Subcutaneous abdominal adipose tissue (tissue), 5 donors: ENCODE results near the gene POLD3.

Source experiments
- H3K27ac ChIP-seq: one replicate; pipeline ENCODE4 v1.7.0; 2013; ENCODE audit warnings: low read depth, mild to moderate bottlenecking, inconsistent platforms, low read length, moderate library complexity
- H3K27me3 ChIP-seq, 5 donors: one replicate each; pipeline ENCODE4 v1.7.0; 2013; ENCODE audit warnings: low read length in 5 of 5, inconsistent platforms in 1 of 5; ENCODE audit not compliant: control insufficient read depth in 5 of 5, insufficient read depth in 4 of 5
- H3K36me3 ChIP-seq, 5 donors: one replicate each; pipeline ENCODE4 v1.7.0; 2013; ENCODE audit warnings: low read length in 5 of 5; ENCODE audit not compliant: control insufficient read depth in 5 of 5, insufficient read depth in 5 of 5
- H3K4me1 ChIP-seq, 5 donors: one replicate each; pipeline ENCODE4 v1.7.0; 2013; ENCODE audit warnings: low read length in 5 of 5, mild to moderate bottlenecking in 3 of 5, moderate library complexity in 1 of 5; ENCODE audit not compliant: control insufficient read depth in 5 of 5, insufficient read depth in 5 of 5
- H3K4me3 ChIP-seq, 5 donors: one replicate each; pipeline ENCODE4 v1.7.0; 2013; ENCODE audit warnings: low read length in 5 of 5, low read depth in 1 of 5
- H3K9ac ChIP-seq, 5 donors: one replicate each; pipeline ENCODE4 v1.7.0; 2013; ENCODE audit warnings: low read length in 5 of 5, mild to moderate bottlenecking in 4 of 5, moderate library complexity in 3 of 5
- H3K9me3 ChIP-seq, 5 donors: one replicate each; pipeline ENCODE4 v1.7.0; 2013; ENCODE audit warnings: low read length in 5 of 5; ENCODE audit not compliant: control insufficient read depth in 5 of 5
- donor health status: healthy.
- donor health status: healthy.
- donor health status: healthy.
- donor health status: healthy.
- donor health status: healthy.

Gene POLD3

DNA sequence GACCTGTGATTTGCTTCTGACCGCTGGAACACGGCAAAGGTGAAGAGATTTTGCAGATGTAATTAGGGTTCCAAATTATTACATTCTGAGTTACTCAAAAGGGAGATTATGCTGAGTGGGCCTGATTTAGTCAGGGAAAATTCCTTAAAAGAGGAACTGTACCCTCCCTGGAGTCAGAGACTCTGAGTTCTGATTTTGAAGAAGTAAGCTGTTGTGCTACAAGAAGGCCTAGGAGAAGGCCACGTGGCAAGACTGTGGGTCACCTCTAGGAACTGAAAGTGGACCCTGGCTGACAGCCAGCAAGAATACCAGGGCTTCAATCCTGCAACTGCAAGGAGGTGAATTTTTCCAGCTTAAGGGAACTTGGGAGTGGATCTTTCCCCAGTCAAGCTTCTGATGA, 93.5 kb downstream of the POLD3 start:
- no peaks in the 10 kb centered on the region for H3K27me3 ChIP-seq
- peaks cover 0 to 10% (median 5%) of the 10 kb centered on the region in 5 donors for H3K9me3 ChIP-seq
- no peaks in the 10 kb centered on the region for H3K36me3 ChIP-seq
- H3K4me1 ChIP-seq = peaks cover 0 to 13% (median 10%) of the 10 kb centered on the region in 5 donors
- no peak overlapping the region for H3K9ac ChIP-seq
- no peak overlapping the region for H3K4me3 ChIP-seq
- no peak overlapping the region for H3K27ac ChIP-seq

DNA sequence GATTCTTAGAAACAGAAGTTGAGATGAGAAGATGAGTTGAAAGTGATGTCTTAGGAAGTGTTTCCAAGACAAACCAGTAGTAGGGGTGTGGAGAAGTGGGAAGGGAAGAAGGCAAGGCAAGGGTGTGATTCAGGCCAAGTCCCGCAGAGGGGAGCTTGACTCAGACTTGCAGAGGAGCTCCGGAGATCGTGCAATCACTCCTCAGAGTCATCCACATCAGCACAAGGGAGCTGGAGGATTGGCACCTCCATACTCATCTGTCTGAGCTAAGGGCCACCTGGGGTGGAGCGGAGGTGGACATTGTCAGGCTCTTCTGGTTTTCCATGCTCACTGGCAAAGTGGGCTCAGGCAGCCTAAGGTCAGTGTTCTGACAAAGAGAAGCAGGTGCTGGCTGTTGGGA, 94.4 kb downstream of the POLD3 start:
- no peaks in the 10 kb centered on the region for H3K36me3 ChIP-seq
- H3K9ac ChIP-seq = no peak overlapping the region
- H3K27ac ChIP-seq = no peak overlapping the region
- no peak overlapping the region for H3K4me3 ChIP-seq
- no peaks in the 10 kb centered on the region for H3K27me3 ChIP-seq
- peaks cover 0 to 10% (median 5%) of the 10 kb centered on the region in 5 donors for H3K9me3 ChIP-seq
- peaks cover 0 to 13% (median 10%) of the 10 kb centered on the region in 5 donors for H3K4me1 ChIP-seq

DNA sequence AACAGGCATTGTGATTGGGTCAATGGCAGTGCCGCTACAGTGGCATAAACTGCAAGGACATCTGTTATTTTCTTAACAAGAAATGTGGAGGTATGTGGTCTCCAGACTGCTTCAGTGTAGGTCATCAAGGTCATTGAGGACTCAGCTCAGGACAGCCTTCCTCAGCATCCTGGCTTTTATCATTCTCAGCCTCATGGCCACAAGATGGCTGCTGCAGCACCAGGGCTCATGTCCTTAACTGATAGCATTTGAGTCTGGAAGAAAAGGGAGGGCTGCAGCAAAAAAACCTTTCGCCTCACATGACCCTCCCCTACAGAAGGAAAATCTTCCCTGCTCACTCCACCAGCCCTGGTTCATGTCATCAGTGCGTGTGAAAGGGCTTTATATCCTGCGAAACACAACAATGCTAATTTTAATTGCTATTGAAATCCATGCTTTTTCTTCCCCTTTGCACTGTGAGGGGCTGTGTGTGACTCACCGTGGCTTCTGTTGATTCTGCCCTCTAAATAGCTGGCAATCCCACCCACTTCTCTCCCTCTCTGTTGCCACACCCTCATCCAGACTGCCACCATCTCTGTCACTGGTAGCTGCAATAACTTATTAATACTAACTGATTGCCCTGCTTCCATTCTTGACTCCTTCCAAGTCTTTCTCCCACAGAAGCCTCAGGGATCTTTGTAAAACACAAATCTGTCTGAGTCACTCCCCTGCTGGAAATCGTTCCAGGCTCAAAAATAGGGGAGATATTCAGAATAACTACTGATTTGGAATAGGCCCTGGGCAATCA, 95.0 kb downstream of the POLD3 start:
- H3K9me3 ChIP-seq = peaks cover 0 to 10% (median 5%) of the 10 kb centered on the region in 5 donors
- H3K4me1 ChIP-seq = peaks cover 0 to 13% (median 10%) of the 10 kb centered on the region in 5 donors
- no peak overlapping the region for H3K9ac ChIP-seq
- H3K4me3 ChIP-seq = no peak overlapping the region
- no peak overlapping the region for H3K27ac ChIP-seq
- no peaks in the 10 kb centered on the region for H3K36me3 ChIP-seq
- H3K27me3 ChIP-seq = no peaks in the 10 kb centered on the region

DNA sequence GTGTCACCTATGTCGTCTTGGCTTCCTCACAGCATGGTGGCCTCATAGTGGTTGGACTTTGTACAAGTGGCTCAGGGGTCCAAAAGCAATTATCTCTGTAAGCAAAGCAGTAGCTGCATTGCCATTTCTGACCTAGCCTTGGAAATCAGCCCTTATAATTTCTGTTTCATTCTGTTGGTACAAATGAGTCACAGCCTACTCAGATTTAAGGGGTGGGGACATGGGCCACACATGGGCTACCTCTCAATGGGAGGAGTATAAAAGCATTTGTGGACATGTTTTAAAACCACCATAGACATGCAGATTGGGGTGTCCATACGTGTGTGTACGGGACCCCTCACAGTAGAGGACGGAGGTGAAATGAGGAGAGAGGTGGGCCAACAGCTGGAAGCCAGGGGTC, 97.3 kb downstream of the POLD3 start:
- H3K4me1 ChIP-seq = peaks cover 0 to 6% (median 0%) of the 10 kb centered on the region in 5 donors
- no peak overlapping the region for H3K9ac ChIP-seq
- no peak overlapping the region for H3K27ac ChIP-seq
- no peaks in the 10 kb centered on the region for H3K27me3 ChIP-seq
- H3K36me3 ChIP-seq = no peaks in the 10 kb centered on the region
- no peak overlapping the region for H3K4me3 ChIP-seq
- H3K9me3 ChIP-seq = peaks cover 0 to 10% (median 5%) of the 10 kb centered on the region in 5 donors

DNA sequence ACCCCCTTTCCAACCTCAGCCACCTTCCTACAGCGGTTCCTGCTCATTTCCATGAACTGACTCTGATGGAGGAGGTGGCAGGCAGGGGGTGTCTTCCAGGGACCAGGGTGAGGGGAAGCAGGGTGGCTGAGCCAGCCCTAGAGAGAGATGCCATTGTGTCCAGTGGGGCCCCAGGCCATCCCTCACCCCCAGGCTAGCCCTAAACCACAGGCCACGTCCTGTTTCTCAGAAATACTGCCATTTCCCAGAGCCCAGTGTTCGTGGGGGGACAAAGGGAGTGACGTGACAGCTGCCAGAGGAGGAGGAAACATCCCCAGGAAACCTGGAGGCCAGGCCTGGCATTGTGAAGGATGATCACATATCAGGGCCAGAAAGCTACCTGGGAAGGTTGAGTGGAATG, 99.4 kb downstream of the POLD3 start:
- Histone ChIP-seq H3K27ac (no peak overlapping the region), H3K4me3 (no peak overlapping the region), H3K4me1 (peaks cover 0 to 12% (median 9%) of the 10 kb centered on the region in 5 donors), H3K9me3 (peaks cover 0 to 7% (median 4%) of the 10 kb centered on the region in 5 donors), H3K9ac (peak overlapping the region in 1 of 5 donors; percentile 2), H3K27me3 (no peaks in the 10 kb centered on the region), H3K36me3 (no peaks in the 10 kb centered on the region)
